H1 (cell line): ENCODE measurements around the gene FBXO41. TPM values are rescaled to one million over a fixed set of nuclear protein-coding genes. Genes with fewer than 3 reads are reported as not detected.

Experiments used
- POU5F1 ChIP-seq: IDR thresholded peaks from 2 replicates; pipeline ENCODE4 v1.6.1; 2011; ENCODE audit warnings: low read depth, mild to moderate bottlenecking, low read length, moderate library complexity
- polyA plus RNA-seq, 7 experiments: library from polyadenylated mRNA; depleted of rRNA in 3 of 7; stranded (reverse) in 5 of 7; unstranded in 2 of 7; fragments of >200 nt in 5 of 7; fragments of 200-250 nt in 2 of 7; gene quantifications; 1 replicate in 5 of 7; 2 replicates in 1 of 7; 4 replicates in 1 of 7; pipeline versions ENCODE4 v1.2.1 to v1.2.3, GENCODE V29; 2011 to 2013; ENCODE audit warnings: missing spikeins in 2 of 7, mixed read lengths in 2 of 7
- total RNA-seq: library from RNA; stranded (reverse); fragmentation: NEBNext Ultra II Directional; extraction: Animal tissue kit (Norgen Biotek cat#: 25700); gene quantifications from 2 replicates; pipeline ENCODE4 v1.2.1, GENCODE V29; 2021

Gene FBXO41
- total and polyA plus RNA-seq, 2 of the 8 experiments (the other 6 are each of a cell fraction or from before 2014, with no cell fraction given) = 11.2 to 14.3 TPM

GRCh38 chr2:73239776-73240175 lies 44.5 kb downstream of the FBXO41 start (continued):
- TF ChIP-seq POU5F1 = no peak
